GM13977 (cell line): Measurements from ENCODE around the gene CYP4F8.
"Not testable (repeated sequence)": the region's sequence is repeated elsewhere in the genome, so short reads cannot be mapped to it uniquely, and the experiment has no call there.

Source experiments
- DNase-seq: peaks from one replicate; pipeline ENCODE4 v3.0.0; 2012; ENCODE audit warnings: low spot score
- CTCF ChIP-seq: IDR thresholded peaks from 2 replicates; pipeline ENCODE4 v1.5.1; 2012; ENCODE audit warnings: mild to moderate bottlenecking, control low read depth; ENCODE audit not compliant: insufficient read depth; ENCODE audit errors: extremely low read depth, missing control alignments
- in situ Hi-C: fragments of 300-500 bp; cut with MboI; formaldehyde crosslinking; loops from one replicate; pipeline ENCODE4 v1.12.0; 2022; ENCODE audit warnings: low sequenced_read_pairs, low pct_unique_long_range_greater_than_20kb, mixed read lengths, inconsistent platforms; ENCODE audit not compliant: unreplicated experiment

CYP4F8 gene

GRCh38 chr19:15644066-15644741, 29.2 kb downstream of the CYP4F8 start:
- in situ Hi-C loops: loop anchor here (25.0 kb wide), 1 partner anchor 743 kb away; no protein-coding TSS in a partner anchor
- no peak for DNase-seq
- no peak for TF ChIP-seq CTCF

GRCh38 chr19:15644816-15645215, 29.8 kb downstream of the CYP4F8 start:
- DNase-seq: no peak
- no peak for TF ChIP-seq CTCF
- in situ Hi-C loops: loop anchor here (25.0 kb wide), 1 partner anchor 742 kb away; no protein-coding TSS in a partner anchor

- DNase-seq: no peak
- no peak for TF ChIP-seq CTCF
- in situ Hi-C loops: loop anchor here (25.0 kb wide), 1 partner anchor 738 kb away; no protein-coding TSS in a partner anchor
Observed at GRCh38 chr19:15649526-15649925, 34.5 kb downstream of the CYP4F8 start.

GRCh38 chr19:15650123-15650522, 35.1 kb downstream of the CYP4F8 start:
- DNase-seq, in situ Hi-C loops: not testable (repeated sequence)

- no peak for TF ChIP-seq CTCF
Observed at GRCh38 chr19:15651791-15652190, 36.8 kb downstream of the CYP4F8 start.

GRCh38 chr19:15652559-15653278, 37.7 kb downstream of the CYP4F8 start:
- in situ Hi-C loops: no loop called here
- no peak for DNase-seq
- TF ChIP-seq CTCF: no peak

More at GRCh38 chr19:15651791-15652190, 36.8 kb downstream of the CYP4F8 start:
- in situ Hi-C loops: no loop called here
- no peak for DNase-seq

- no peak for TF ChIP-seq CTCF
- DNase-seq: no peak
- in situ Hi-C loops: no loop called here
Observed at GRCh38 chr19:15656467-15656866, 41.4 kb downstream of the CYP4F8 start.
